VCaP (cell line): ENCODE results near the gene XDH.

ENCODE experiments used
- H3K27ac ChIP-seq: fragments of 450-650 bp; 2 replicates; pipeline ENCODE4 v1.5.1; 2017
- TF ChIP-seq, protein P1 (sequence below): fragments of 450-650 bp; conservative IDR thresholded peaks from 2 replicates; pipeline ENCODE4 v1.5.1; 2017; ENCODE audit warnings: mild to moderate bottlenecking, moderate library complexity

Gene XDH

DNA sequence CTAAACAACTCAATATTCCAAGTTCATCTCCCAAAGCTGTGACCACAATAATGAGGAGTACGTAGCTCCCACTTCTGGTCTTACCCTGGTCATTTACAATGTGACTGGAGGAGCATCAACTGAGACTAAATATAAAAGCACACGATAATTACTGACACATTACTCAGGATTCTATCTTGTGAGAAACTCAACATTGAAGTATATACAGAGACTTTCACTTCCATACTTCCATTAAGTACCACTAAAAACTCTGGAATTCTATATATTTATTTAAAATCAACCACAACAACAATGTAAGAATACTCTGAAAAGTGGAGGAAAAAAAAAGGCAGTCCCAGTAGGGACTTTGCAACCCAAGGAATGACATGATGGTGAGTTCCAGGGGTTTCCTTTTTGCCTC lies 61.4 kb downstream of the XDH start:
- no peak overlapping the region for H3K27ac ChIP-seq
- TF ChIP-seq, protein P1, sequence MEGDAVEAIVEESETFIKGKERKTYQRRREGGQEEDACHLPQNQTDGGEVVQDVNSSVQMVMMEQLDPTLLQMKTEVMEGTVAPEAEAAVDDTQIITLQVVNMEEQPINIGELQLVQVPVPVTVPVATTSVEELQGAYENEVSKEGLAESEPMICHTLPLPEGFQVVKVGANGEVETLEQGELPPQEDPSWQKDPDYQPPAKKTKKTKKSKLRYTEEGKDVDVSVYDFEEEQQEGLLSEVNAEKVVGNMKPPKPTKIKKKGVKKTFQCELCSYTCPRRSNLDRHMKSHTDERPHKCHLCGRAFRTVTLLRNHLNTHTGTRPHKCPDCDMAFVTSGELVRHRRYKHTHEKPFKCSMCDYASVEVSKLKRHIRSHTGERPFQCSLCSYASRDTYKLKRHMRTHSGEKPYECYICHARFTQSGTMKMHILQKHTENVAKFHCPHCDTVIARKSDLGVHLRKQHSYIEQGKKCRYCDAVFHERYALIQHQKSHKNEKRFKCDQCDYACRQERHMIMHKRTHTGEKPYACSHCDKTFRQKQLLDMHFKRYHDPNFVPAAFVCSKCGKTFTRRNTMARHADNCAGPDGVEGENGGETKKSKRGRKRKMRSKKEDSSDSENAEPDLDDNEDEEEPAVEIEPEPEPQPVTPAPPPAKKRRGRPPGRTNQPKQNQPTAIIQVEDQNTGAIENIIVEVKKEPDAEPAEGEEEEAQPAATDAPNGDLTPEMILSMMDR: no peak

DNA sequence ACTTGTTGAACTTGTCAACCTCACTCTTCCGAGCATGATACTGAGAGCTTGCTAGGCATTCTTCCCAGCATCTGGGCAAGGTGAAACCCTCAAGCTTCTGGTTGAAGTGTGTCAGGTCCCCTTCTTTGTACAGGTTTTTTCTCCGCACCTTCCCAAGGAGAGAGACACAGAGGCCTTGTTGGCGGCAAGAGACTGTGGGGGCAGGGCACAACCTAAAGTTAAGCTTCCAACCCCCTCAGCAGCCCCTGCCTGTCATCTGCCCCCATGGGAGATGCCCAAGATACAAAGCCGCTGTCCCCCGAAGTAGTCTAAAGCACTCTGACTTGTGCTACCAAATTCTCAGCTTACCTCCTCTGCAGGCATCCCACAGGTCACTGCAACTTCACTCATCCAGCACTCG lies 64.9 kb downstream of the XDH start:
- TF ChIP-seq, protein P1: no peak

DNA sequence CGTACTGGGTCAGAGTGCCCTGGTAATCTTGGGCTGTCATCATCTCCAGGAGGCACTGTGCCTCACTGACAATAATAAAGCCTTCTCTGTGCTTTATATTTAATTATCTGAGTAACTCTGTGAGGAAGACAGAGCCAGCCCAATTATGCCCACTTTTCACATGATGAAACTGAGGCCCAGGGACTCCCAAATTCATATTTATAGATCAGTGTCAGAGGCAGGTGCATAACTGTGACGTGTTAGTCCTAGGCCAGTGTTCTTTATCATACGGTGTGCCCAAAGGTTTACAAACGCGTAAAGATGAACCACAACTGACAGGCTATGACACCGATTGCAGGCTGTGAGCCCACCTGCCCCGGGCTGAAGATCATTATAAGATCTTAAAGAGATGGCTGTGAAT lies 65.4 kb downstream of the XDH start:
- no peak overlapping the region for H3K27ac ChIP-seq
- TF ChIP-seq, protein P1: no peak

More for the DNA sequence above, 64.9 kb downstream of the XDH start:
- H3K27ac ChIP-seq: no peak overlapping the region

DNA sequence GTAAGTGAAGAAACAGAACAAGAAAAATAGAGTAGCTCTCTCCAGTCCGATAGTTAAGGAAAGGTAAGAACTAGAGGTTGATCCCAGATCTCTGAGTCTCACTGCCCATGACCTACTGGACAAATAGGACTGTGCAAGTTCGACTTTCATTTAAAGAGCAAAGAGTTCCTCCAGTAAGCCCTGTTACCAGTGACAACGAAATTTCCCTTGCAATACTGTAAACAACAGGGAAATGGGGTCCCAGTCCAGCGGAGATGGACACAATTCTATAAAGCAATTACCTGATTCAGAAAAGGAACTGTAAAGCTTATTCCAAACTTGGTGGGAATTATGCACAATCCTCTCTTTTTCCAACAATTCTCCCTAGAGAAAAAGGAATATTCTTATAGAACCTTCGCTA lies 65.9 kb downstream of the XDH start:
- TF ChIP-seq, protein P1: no peak
- no peak overlapping the region for H3K27ac ChIP-seq

DNA sequence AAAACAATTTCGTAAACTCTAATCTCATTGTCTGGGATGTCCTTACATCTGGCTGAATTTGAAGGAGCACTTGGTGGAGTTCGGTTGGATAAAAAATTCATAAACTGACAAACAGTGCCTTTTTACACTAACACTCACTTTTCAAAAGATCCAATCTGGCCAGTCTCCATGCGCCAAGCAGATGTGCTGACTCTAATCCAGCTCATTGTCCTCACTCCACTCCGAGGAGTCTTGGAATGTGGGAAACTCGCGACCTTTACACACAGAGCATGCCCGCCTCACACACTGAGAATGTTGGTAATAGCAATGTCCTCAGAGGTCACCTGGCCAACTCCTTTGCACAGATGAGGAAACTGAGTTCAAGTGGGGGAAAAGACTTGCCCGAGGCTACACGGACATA lies 66.8 kb downstream of the XDH start:
- H3K27ac ChIP-seq: no peak overlapping the region
- TF ChIP-seq, protein P1: no peak

DNA sequence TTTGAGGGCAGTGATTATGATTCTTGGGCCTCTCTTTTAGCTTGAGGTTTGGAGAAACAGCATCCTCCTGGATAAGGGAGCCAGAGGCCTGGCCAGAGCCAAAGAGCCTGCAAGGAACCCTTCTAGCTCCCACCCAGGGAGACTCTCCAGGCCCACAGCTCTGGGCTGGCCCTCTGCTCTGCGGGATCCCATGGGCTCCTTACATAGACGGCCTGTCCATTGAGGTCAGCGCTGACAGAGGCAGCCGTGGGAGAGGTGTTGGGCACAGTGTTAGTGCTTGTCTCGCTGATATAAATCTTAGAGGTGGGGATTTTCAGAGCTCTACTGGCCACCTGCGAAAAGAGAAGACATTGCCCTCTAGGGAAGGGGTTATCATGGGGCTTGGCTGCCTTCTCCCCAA lies 67.2 kb downstream of the XDH start:
- no peak overlapping the region for H3K27ac ChIP-seq

DNA sequence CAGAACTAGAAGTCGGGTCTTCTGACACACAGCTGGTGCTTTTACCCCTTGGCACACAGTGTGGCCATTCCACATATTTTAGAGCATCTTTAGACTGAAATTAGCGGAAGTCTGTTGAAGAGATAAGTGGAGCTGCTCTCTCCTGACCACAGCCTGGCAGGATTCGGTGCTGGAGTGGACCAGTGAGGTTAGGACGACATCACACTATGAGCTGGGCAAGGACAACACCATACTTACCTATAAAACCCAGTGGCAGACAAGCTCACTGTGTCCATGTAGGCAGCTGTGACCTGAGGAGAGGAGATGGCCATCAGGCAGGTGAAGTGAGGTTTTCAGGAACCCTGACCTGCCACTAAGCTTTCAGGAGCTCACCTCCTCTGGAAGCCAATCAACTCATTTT lies 70.1 kb downstream of the XDH start:
- no peak overlapping the region for H3K27ac ChIP-seq
- TF ChIP-seq, protein P1: no peak

More for the DNA sequence above, 67.2 kb downstream of the XDH start:
- TF ChIP-seq, protein P1: no peak

DNA sequence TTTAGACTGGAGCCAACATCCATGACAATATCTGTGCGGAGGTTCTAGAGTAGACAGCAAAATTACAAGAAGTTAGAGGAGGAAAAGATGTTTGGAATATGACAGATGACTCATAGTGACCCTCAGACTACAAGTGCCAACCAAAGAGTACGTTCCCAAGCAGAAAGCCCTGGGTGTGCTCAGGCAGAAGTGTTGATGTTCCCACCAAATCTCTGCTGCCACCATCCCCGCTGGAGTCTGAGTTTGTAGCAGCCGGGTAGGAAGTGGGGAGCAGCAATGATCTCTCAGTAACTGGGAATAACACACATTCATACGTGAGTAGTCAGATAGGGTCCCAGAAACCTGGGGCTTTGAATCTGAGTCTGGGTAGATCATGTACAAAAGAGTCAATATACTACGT lies 73.2 kb downstream of the XDH start:
- TF ChIP-seq, protein P1: no peak

More for the DNA sequence above, 73.2 kb downstream of the XDH start:
- no peak overlapping the region for H3K27ac ChIP-seq
